BE2C (cell line): Measurements from ENCODE around the gene IRGC.

Experiments used
- DNase-seq: peaks from one replicate; pipeline ENCODE4 v3.0.0-alpha.2; 2020
- H3K27me3 ChIP-seq: fragments of 250-450 bp; sonication (Bioruptor Pico); 2 replicates; pipeline ENCODE4 v1.5.1; 2020; ENCODE audit warnings: mild to moderate bottlenecking
- H3K36me3 ChIP-seq: fragments of 250-450 bp; sonication (Bioruptor Pico); 2 replicates; pipeline ENCODE4 v1.5.1; 2020; ENCODE audit warnings: mild to moderate bottlenecking
- H3K4me1 ChIP-seq: fragments of 250-450 bp; sonication (Bioruptor Pico); 2 replicates; pipeline ENCODE4 v1.5.1; 2020
- H3K4me3 ChIP-seq: 2 replicates; pipeline ENCODE4 v1.5.1; 2011; ENCODE audit warnings: low read depth, low read length
- H3K9me3 ChIP-seq: fragments of 250-450 bp; sonication (Bioruptor Pico); 2 replicates; pipeline ENCODE4 v1.5.1; 2020
- TF ChIP-seq, protein P1 (sequence below): IDR thresholded peaks from 2 replicates; pipeline ENCODE4 v1.5.1; 2012; ENCODE audit warnings: mild to moderate bottlenecking, low read depth, low read length

Gene IRGC

GRCh38 chr19:43751466-43752220 is 35.8 kb downstream of the IRGC start:
- H3K9me3 ChIP-seq, result no peaks in the 10 kb centered on the region
- no peak for DNase-seq
- no peaks in the 10 kb centered on the region for H3K4me1 ChIP-seq
- TF ChIP-seq, protein P1, sequence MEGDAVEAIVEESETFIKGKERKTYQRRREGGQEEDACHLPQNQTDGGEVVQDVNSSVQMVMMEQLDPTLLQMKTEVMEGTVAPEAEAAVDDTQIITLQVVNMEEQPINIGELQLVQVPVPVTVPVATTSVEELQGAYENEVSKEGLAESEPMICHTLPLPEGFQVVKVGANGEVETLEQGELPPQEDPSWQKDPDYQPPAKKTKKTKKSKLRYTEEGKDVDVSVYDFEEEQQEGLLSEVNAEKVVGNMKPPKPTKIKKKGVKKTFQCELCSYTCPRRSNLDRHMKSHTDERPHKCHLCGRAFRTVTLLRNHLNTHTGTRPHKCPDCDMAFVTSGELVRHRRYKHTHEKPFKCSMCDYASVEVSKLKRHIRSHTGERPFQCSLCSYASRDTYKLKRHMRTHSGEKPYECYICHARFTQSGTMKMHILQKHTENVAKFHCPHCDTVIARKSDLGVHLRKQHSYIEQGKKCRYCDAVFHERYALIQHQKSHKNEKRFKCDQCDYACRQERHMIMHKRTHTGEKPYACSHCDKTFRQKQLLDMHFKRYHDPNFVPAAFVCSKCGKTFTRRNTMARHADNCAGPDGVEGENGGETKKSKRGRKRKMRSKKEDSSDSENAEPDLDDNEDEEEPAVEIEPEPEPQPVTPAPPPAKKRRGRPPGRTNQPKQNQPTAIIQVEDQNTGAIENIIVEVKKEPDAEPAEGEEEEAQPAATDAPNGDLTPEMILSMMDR, result no peak
- H3K4me3 ChIP-seq, result no peak overlapping the region
- H3K36me3 ChIP-seq, result peaks cover 43% of the 10 kb centered on the region
- no peaks in the 10 kb centered on the region for H3K27me3 ChIP-seq

DNA sequence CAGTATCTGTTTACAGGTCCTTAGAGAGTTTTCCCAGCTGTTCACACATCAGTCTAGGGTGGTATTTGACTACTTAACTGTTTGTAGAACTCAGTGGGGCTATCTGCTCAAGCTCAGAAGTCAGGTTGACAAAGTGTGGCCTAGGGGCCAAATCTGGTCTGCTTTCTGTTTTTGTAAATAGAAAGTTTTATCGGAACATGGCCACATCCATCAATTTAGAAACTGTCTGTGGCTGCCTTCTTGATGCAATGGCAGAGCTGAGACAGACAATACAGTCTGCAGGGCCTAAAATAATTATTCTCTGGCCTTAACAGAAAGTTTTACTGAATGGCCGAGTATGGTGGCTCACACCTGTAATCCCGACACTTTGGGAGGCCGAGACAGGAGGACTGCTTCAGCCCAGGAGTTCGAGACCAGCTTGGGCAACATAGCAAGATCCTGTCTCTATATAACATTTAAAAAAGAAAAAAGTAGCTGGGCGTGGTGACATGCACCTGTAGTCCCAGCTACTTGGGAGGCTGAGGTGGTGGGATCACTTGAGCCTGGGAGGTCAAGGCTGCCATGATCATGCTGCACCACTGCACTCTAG is 36.5 kb downstream of the IRGC start:
- H3K27me3 ChIP-seq, result no peaks in the 10 kb centered on the region
- no peaks in the 10 kb centered on the region for H3K4me1 ChIP-seq
- TF ChIP-seq, protein P1, result no peak
- H3K4me3 ChIP-seq, result no peak overlapping the region
- peaks cover 38% of the 10 kb centered on the region for H3K36me3 ChIP-seq
- DNase-seq, result no peak
- H3K9me3 ChIP-seq, result no peaks in the 10 kb centered on the region

DNA sequence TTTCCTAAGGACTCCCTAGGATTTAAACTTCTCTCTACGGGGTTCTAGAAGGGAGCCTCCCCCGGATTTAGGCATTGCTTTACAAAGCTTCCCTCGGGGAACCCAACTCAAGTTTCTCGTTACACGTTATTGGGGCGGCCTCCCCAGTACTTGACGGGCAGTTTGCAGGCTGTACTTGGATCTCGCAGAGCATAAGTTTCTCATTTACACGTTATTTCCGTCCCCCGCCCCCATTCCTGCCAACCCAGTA is 38.3 kb downstream of the IRGC start:
- TF ChIP-seq, protein P1, result no peak
- DNase-seq, result no peak
- H3K4me1 ChIP-seq, result no peaks in the 10 kb centered on the region
- no peaks in the 10 kb centered on the region for H3K9me3 ChIP-seq
- peaks cover 24% of the 10 kb centered on the region for H3K36me3 ChIP-seq
- no peaks in the 10 kb centered on the region for H3K27me3 ChIP-seq
- H3K4me3 ChIP-seq, result peak overlapping the region; percentile 82

DNA sequence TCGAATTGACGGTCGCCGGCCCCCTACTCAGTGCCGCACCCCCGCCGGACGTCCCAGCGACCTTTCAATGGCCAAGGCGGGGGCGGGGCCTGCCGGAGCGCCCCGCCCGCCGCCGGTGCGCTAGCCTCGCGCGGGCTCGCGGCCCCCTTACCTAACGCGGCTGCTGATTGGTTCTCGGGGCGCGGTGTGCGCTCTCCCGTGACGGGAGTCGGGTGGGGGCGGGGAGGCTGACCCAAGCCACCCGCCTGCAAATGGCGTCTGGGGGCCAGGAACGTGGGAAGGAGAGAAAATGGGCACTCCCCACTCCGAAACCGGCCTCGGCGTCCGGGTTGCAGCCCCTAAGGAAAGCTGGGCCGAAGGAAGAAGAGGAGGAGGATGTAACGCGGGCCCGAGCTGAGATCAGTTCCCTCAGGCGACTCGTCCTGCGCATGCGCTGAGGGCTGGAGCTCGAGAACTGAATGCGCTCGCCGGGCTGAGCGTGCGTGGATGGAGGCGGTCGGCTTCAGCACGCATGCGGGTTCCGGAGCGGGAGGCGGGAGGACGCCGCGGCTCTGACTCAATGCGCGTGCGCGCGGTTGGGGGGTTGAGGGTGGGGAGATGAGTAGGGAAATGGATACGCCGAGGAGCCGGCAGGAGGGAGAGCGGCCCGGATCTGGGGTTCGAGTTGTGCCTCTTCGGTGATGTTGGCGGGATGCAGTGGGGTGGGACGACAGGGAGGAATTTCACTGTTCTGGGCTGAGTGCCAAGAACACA is 38.8 kb downstream of the IRGC start, which contains the start of gene SMG9:
TSS of gene SMG9 (minus strand) at position 460 of the 753 bp plus-strand sequence. CDS start 4,221 bp downstream, outside the sequence.
- Histone ChIP-seq H3K36me3 (peaks cover 21% of the 10 kb centered on the region), H3K27me3 (no peaks in the 10 kb centered on the region), H3K4me1 (no peaks in the 10 kb centered on the region), H3K4me3 (peak within 1 kb of the TSS; percentile 82), H3K9me3 (no peaks in the 10 kb centered on the region)
- DNase-seq, result peak; percentile 98
- TF ChIP-seq, protein P1, result no peak

DNA sequence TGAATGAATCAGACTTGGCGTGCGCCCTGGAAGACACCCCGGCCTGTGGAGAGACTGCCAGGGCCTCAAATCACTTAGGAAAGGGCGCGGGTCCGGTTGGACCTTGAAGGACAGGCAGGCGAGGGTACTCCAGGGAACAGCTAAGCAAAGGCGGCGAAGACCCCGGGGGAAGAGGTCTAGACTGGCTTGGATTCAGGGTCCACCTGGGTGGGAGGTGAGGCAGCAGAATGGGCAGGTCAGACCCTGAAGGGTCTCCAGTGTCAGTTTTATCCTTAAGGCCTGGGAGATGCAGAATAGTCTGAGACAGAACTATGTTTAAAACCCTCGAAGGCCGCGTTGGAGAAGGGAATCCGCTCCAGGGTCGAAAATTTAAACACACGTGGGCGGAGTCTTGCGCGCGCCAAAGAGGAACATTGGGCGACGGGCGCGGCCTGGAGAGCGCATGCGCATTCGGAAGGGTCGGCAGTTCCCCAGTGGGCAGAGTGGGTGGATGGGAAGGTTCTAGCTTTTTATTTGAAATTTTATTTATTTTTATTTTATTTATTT is 39.5 kb downstream of the IRGC start:
- no peaks in the 10 kb centered on the region for H3K9me3 ChIP-seq
- no peaks in the 10 kb centered on the region for H3K4me1 ChIP-seq
- H3K4me3 ChIP-seq, result peak overlapping the region; percentile 82
- TF ChIP-seq, protein P1, result no peak
- DNase-seq, result peak; percentile 66
- no peaks in the 10 kb centered on the region for H3K27me3 ChIP-seq
- H3K36me3 ChIP-seq, result peaks cover 15% of the 10 kb centered on the region
